GM19455 (cell line): ENCODE data around the gene OTOGL.
"Not testable (repeated sequence)": the region's sequence is repeated elsewhere in the genome, so short reads cannot be mapped to it uniquely, and the experiment has no call there.

Experiments
- ATAC-seq: cut with Tn5 transposase; IDR thresholded peaks from one replicate; pipeline ENCODE4 v1.9.1; 2021; ENCODE audit not compliant: unreplicated experiment

OTOGL gene

GRCh38 chr12:80269803-80270552, 170.6 kb downstream of the OTOGL start:
- ATAC-seq: peak; percentile 55

GRCh38 chr12:80271780-80272179, 172.4 kb downstream of the OTOGL start:
- no peak for ATAC-seq

GRCh38 chr12:80272387-80272915, 173.1 kb downstream of the OTOGL start:
- no peak for ATAC-seq

- ATAC-seq: no peak
Observed at GRCh38 chr12:80273144-80273543, 173.8 kb downstream of the OTOGL start.

GRCh38 chr12:80277732-80278131, 178.4 kb downstream of the OTOGL start:
- no peak for ATAC-seq

- ATAC-seq: no peak
Observed at GRCh38 chr12:80282226-80282625, 182.9 kb downstream of the OTOGL start.

GRCh38 chr12:80282761-80283160, 183.4 kb downstream of the OTOGL start:
- ATAC-seq: no peak

GRCh38 chr12:80291108-80291754, 191.9 kb downstream of the OTOGL start:
- peak; percentile 40 for ATAC-seq

GRCh38 chr12:80293347-80293746, 194.0 kb downstream of the OTOGL start:
- peak; percentile 60 for ATAC-seq

- ATAC-seq: peak; percentile 81
Observed at GRCh38 chr12:80293759-80294158, 194.4 kb downstream of the OTOGL start.

GRCh38 chr12:80299219-80299618, 199.9 kb downstream of the OTOGL start:
- ATAC-seq: no peak

- ATAC-seq: peak; percentile 76
Observed at GRCh38 chr12:80299976-80300375, 200.6 kb downstream of the OTOGL start.

- not testable (repeated sequence) for ATAC-seq
Observed at GRCh38 chr12:80307436-80307835, 208.1 kb downstream of the OTOGL start.

- no peak for ATAC-seq
Observed at GRCh38 chr12:80313209-80313608, 213.9 kb downstream of the OTOGL start.

- no peak for ATAC-seq
Observed at GRCh38 chr12:80314741-80315140, 215.4 kb downstream of the OTOGL start.

GRCh38 chr12:80316222-80316621, 216.9 kb downstream of the OTOGL start:
- ATAC-seq: no peak

GRCh38 chr12:80317307-80317706, 218.0 kb downstream of the OTOGL start:
- ATAC-seq: no peak

- no peak for ATAC-seq
Observed at GRCh38 chr12:80317899-80318298, 218.6 kb downstream of the OTOGL start.

- ATAC-seq: no peak
Observed at GRCh38 chr12:80320121-80320678, 220.9 kb downstream of the OTOGL start.

- ATAC-seq: no peak
Observed at GRCh38 chr12:80321653-80322052, 222.3 kb downstream of the OTOGL start.

GRCh38 chr12:80325167-80325959, 226.0 kb downstream of the OTOGL start:
- ATAC-seq: no peak
